Occipital lobe (tissue), 2 donors: ENCODE data around the gene DNM3. TPM values are rescaled to one million over a fixed set of nuclear protein-coding genes. Genes with fewer than 3 reads are reported as not detected.

Experiments used
- DNase-seq: peaks from one replicate; lab custom pipeline; 2025; lab: John Stamatoyannopoulos, UW
- total RNA-seq: library from RNA; depleted of rRNA; stranded (reverse); fragments of >200 nt; gene quantifications from one replicate; pipeline ENCODE4 v1.2.3, GENCODE V29; 2014

DNM3 gene
- total RNA-seq, 1 donor from 2014 or later: 115 TPM

DNA sequence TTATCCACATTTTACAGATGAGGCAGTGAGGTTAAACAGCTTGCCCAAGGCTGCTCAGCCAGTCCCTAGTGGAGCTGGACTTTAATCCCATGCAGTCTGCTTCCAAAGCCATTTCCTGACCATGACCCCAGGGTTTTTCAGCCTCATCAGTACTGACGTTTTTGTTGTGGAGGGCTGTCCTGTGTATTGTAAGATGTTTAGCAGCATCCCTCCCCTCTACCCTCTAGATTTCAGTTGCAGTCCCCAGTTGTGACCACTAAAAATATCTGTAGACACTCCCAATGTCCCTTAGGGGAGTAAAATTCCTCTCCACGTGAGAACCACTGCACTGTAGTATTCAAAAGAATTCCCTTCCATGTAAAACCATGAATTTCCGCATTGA is 549.0 kb downstream of the DNM3 start:
- no peak for DNase-seq

DNA sequence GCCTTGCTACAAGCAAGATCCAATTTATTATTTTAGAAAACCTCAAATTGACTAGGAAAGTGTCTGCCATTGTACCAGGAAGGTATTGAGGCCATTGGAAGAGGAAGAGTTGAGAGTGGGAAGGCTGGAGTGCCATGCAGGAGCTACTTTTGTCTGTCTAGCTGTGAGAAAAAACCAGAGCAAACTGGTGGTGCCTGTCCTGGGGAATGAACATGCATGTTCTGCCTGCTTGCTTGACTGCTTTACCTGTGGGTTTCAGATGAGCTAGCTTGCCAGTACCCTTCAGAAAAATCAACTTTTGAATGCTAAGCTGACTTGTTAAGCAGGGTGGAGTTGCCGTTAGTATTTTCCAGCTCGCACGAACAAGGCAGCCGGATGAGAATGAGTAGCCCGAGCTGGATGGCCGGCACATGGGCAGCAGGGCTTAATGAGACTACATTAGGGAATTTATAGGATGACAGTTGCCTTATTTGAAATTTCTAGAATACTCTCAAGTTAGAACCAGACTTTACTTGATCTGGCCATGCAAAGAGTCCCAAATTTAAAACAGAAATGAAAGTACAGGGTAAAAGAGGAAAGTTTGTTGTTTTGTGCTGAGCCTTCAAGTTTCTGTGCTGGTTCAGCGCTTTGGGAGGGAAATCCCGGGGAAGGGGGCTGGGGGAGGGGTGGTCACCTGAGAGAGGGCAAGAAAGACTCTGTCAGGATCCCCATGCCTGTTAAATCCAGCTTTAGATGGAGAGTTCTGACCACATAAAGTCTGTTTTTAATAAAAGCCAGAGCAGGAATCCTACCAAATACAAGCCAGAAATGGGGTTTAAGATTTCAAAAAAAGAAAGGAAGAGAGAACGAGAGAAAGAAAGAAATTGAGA is 549.6 kb downstream of the DNM3 start:
- no peak for DNase-seq

DNA sequence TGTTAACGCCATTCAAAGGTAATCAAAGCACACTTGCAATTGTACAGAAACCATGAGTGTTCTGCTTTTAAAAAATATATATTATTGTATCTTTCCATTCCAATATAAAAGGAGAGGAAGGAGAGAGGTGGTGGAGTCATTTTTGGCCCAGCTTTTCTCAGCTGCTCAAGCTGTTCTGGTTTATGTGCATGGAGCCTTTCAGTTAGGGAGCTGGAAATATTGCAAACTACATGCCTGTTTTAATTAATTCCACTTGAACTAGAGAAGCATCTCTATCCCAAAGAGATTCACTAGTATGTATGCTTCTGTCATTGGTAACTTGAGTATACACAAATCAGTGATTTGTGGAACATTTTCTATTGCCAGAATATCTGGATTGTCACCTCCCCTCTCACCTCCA is 550.7 kb downstream of the DNM3 start:
- DNase-seq: no peak

DNA sequence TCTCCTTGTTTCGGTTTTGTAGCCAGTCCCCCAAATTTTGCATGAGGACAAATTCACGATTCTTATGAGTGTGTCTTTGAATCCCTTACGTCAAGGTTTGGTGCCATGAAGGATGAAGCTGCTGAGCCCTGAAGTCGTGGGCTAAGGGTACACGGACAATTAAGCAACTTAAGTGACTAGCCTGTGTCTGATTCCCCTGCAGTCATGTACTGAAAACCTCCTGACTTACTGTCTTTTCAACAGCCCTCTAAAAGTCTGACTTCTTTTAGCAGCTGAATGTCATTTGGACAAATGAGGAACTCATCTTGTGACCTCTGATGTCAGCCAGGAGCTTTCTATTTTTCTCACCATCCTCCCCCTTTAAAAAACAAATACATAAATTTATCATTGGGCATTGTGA is 552.1 kb downstream of the DNM3 start:
- DNase-seq: no peak

DNA sequence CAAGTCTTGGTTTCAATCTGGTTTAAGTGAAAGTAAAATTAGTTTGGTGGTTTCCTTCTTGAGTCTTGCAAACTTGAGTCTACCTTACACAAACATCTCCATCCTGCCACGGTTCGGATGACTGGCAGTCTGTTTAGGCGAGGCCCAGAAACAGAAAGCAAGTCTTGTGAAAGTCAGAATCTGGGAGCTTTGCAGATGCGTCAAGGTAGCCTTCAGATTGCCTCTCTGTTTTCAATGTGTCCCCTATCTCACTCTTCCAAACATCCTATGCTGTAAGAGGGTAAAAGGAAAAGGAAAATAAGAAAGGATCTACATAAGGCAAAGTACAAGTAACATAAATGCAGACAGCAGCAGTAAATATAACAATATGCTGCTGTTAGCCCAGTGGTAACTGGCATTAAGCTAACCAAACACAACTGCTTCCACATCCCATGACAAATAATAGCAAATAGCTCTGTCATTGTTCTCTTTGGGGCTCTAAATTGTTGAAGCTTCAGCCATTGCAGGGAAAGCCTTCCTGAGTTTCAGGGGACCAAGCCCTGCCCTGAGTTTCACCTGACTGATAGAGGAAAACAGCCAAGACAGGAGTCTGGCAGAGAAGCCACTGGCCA is 552.9 kb downstream of the DNM3 start:
- no peak for DNase-seq

DNA sequence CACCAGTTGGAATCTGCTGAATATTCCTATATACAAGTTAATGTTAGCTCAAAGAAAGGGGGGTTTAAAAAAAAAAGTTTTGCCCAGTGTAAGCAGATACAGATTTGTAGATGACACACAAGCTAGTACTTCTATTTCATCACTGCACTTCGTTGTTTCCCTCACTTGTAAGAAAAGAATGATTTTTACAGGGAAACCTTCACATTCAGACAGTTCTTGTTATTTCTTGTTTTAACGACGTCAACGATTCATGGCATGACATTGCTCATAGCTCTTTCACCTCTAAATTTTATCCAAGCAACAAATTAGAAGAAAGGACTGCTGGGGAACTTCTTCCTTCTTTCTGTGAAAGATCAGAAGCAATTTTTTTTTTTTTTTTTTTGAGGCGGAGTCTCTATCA is 553.5 kb downstream of the DNM3 start:
- no peak for DNase-seq

DNA sequence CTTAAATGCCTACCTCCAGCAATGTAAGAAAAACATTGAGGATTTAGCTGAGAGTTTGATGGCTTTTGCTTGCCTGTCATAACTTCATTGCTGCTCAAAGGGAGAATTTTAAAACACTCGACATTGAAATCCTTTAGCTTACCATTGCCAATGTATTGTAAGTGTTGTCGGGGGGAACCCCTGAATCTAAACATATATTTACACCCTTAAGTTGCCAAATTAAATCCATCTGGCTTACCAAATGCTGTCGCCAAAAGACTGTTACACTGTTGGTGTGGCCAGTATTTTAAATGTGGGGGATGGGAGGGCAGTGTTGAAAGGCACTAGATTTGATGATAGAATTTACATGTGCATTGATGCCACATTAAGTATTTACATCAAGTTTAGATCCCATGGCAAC is 554.3 kb downstream of the DNM3 start:
- DNase-seq: no peak

DNA sequence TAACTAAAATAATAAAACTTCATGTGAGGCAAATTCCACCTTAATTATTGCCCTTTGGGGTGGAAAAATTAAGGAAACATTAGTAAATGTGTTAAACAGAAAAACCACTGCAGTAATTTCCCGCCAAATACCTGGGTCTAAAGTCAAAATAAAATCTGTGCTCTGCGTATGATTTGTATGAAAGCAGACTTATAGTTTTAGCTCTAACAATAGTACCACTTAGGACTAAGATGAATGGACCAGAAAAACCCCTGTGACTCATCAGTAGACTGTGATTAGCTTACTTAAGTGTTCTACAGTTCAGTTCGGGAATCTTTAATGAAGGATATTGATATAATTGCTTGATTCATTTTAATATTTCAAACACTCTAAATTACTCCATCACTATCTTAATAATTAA is 555.9 kb downstream of the DNM3 start:
- DNase-seq: no peak

DNA sequence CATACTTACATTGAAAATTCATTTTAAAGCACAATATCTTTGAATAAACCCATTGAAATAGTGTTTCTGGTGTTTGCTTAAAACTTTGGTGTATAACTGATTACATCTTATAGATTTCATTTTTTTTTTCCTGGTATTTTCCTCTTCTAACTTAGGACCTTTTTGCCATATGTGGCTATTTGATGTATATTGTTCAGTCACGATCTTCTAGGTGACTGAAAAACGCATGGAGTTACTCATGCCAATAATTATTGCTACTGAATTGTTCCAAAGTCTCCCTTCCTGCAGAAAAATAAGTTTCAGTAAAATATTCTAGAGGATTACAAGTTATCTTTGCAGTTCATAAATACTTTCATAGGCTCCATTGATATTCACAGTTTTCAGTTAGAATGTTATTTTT is 556.3 kb downstream of the DNM3 start:
- no peak for DNase-seq

DNA sequence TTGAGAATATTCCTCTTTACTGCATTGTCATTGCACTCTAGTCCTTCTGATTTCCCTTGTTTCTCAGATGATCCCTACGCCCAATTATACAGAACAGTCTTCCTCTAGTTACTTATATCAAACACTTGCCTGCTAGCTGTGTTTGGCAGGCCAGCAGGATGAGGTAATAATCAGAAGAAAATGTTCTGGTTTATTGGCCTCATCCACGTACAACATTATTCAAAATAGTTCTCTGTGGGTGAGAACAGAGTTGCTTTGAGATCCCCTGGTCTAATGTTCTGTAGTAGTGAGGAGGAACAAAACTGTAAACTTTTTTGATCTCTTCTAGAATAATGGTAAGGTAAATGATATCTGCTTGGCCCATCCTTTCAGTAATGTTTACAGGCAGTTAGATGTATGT is 556.9 kb downstream of the DNM3 start:
- DNase-seq: no peak

DNA sequence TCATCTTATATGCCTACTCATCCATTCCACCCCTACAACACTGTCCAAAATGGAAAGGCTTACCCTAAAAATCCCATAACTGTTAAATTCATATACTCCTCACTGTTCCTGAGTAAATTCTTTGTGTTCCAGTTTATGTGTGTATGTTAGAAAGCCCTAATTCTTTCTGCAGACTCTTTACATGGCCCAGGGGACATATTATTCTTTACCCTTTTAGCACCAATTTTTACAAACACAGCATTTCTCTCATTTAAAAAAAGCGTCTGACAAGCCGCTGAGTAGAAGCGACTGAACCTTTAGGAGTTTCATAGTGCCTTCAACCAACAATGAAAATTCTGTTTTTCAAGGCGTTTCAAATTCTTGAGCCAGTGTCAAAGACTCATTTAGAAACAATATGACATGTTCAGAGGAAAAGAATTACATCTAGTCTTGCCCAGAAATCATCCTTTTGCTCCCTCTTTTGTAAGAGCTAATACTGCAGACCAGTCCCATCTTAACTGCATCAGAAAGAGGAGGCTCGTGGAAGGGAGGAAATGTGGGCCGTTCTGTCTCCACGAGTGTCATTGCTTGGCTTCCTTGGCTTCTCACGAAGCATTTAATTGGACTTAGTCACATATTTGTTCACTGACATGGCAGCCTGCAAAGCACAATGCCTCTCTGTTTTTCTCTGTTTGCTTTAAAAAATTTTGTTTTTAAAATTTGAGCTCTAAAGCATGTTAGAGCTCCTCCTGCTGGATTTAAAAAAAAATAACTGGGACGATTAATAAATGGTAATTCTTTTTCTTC is 557.9 kb downstream of the DNM3 start:
- DNase-seq: peak; percentile 30

DNA sequence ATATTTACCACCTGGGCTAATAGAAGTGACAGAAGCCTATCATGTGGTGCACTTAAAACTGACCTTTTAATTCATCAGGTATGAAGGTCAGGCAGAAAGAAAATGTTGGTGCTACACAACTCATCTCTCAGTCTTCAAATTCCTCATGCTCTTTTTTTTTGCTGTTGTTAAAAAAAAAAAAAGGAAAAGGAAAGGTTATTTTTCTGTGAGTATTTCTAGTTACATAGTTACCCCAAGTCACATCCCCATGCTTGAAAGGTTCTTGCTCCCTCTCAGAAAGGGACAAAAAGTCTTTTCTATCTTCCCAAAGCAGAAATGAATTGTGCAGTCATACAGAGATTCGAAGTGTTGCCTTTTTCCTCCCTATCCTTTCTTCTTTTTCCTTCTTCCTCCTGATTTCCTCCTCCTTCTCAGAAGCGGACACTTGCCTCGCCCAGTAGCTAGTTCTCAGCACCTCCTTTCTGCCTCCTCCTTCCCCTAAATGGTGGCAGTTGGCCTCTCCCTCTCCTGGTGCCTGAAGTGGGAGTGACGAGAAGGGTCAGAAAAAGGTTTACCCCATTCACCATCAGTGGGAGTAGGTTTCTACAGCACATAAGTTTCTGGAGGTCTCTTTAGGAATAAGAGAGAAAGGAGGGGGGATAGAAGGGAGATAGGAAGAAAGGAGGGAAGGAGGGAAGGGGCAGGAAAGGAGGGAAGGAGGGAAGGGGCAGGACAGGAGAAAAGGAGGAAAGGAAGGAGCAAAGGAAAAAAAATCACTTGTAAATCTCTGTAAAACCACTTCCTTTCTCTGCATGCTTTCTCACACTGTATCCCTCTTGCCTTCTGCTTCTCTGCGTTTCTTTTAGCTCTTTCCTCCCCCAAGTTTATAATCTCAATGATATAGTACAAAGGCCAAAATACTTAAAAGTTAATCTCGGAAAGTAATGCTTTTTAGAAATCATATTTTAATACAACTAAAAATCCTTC is 558.7 kb downstream of the DNM3 start:
- DNase-seq: no peak

DNA sequence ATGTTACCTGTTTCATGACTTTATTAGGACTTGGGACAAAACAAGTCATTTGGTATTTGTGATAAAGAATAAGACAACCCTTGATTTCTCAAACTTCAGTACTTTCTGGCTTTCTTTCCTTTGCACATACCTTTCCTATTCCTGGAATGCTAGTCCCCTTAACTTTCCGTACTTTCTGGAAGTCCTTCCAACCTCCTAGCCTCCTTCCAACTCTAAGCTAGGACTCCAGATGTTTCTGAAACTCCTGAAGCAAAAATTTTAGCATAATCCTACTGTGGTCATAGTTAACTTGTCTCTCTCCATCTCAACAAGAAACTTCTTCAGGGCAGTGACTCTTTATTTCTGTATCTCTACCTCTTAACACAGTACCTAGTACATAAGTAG is 559.4 kb downstream of the DNM3 start:
- DNase-seq: no peak

DNA sequence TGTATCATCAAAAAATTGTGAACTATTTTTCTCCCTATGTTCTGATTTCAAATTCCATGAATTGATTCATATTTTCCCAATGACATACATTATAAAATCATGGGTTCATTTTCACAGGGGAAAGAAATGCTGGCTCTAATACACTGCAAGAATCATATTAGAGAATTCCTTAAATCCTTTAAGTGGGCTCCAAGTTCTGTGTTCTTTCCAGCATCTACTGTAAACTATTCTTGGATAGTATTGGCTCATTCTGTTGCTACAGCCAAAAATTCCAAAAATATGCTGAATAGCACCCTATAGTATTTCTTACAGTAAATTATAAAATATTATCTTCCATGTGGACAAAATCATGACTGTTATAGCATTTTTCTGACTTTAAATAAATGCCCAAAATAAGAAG is 560.2 kb downstream of the DNM3 start:
- no peak for DNase-seq

DNA sequence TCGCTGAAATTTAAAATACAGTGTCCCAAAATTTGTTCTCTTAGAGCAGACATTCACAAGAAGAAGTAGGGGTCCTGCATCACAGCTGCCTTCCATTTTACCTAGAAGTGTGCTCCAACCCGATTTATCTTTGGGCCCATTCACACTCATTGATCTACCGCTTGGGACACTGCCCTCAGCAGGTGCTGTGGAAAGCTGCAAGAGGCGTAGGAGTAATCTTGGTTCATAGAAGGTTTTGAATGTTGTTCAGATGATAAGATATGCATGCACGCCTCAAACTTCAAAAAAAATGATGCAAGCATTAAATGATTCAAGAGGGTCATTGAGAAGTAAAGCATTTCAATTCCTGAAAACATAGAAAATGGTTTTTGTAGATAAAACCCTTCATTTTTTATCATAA is 560.6 kb downstream of the DNM3 start:
- no peak for DNase-seq

DNA sequence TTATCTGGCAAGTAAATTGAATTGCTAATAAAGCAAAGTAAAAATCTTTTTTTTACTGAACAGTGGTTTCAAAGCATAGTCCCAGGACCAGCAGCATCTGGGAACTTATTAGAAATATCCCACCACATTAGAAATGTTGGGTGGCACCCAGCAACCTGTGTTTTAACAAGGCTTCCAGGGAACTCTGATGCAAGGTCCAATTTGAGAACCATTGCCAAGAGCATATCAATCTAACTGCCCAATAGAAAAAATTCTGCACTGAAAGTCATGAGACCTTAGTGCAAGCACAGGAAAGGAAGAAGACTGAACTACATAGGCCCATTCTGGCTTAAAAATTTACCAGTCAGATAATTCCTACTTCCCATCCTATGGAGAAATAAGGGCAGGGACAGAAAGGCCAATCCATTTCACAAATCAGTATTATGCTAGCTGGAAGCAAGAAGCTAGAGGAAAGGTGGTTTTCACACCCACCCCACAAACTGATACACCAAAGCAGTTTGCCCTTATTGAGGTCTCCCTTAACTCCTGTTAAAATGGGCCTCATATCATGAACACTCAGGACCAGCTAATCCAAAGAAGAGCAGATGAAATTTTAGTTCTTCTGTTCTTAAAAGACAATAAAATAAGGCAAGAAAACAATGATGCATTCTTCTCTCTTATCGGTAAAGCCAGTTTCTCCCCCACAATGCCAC is 561.7 kb downstream of the DNM3 start:
- DNase-seq: no peak

DNA sequence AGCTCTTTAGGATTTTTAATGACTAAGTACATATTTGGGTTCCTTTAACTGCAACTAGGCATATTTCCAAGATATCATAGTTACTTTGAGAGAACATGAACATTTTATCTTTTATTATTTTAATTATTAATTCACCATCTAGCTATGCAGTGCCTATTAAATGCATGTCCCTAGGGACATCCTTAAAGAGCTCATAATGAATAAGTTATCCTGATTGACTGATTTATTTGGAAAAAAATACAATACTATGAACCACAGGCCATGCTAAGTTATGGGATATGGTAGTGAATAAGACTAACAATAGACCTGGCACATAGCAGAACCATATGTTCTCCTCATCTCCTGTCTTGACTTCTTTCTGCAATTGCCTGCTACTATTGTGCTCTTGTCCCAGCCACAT is 562.8 kb downstream of the DNM3 start:
- no peak for DNase-seq

DNA sequence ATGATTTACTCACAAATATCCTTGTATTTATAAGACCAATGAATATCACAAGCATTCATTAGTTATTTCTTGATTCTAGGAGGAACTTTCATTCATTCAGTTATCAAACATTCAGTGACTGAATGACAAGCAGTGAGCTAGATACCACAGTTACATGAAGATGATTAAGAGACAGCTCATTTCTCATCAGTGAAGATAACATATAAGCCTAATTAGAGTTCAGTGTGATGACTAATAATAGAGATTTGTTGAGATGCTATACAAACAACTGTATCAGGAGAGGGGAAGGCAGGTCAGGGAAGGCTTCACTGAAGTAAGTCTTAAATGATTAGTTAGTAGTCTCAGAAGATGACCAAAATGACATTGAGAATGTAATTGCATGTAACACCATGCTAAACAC is 564.6 kb downstream of the DNM3 start:
- no peak for DNase-seq

DNA sequence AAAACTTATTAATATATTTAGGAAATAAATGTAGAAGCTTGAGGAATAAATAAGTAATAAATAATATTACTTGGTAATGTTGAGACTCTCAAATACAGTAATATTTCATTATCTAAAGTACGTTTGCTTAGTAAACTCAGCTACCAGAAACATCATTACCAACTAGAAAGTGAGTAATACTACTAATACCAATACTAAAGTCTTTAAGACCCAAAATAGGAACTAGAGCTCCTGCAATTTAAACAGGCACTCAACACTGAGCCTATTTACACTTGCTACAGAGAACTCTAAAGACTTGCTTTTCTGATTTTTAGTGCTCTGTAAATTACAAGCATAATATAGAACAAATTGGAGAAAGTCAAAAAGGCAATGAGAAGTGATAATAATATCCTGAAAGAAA is 565.7 kb downstream of the DNM3 start:
- no peak for DNase-seq

DNA sequence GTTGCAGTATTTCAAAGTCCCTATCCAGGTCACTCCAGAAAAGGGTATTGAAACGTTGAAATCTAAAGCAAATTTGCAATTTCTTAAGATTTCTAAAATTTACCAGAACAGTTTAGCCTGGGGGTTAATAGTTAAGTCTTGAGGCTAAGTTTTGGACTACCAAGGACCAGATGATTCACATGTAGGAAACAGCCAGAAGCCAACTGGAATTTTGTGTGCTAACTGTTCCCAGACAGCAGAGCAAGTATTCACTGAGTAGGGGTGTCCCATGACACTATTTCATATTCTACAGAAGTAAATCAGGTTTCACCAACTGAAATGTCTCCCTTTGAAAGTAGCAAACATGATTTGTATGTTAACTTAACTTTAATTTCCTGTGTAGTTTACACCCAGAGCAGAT is 567.7 kb downstream of the DNM3 start:
- DNase-seq: no peak

DNA sequence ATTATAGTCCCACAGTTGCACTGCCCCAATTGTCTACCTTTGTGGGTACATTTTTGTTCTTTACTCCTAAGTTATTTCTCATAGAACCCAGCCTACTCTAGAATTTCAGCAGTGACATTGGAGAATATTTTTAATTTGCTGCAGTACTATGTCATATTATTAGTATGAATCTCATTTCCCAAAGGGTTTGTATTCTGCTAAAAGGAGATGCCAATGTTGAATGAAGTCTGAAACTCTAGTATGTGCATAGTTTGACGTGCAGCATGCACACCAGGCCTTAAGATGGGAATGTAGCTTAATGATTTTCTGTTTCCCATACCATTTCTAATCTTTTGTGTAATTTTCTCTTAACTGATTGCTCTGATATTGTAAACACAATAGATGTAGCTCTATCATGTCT is 568.7 kb downstream of the DNM3 start:
- no peak for DNase-seq
